Body of pancreas (tissue), 4 donors: ENCODE measurements around the gene C1orf115. TPM values are rescaled to one million over a fixed set of nuclear protein-coding genes. Genes with fewer than 3 reads are reported as not detected.

ENCODE experiments used
- ATAC-seq: fragments of 150-250 bp; one replicate; pipeline ENCODE4 v1.9.1; 2016
- DNase-seq, 4 donors: peaks; one replicate each; pipeline ENCODE4 v3.0.0-alpha.2; 2019
- H3K27ac ChIP-seq, 4 donors: fragments of 200-600 bp; sonication (generic); 1 replicate in 3 of 4; 2 replicates in 1 of 4; pipeline versions ENCODE4 v1.5.1 to v1.6.1; 2016 to 2019; ENCODE audit warnings: mild to moderate bottlenecking in 1 of 4, mixed read lengths in 1 of 4, moderate library complexity in 1 of 4
- H3K27me3 ChIP-seq, 2 donors: fragments of 200-600 bp; sonication (generic); one replicate each; pipeline ENCODE4 v1.6.0; 2016; ENCODE audit warnings: mild to moderate bottlenecking in 1 of 2
- H3K36me3 ChIP-seq, 2 donors: fragments of 200-600 bp; sonication (generic); replicated peaks in 1 of 2; 2 replicates each; pipeline ENCODE4 v1.5.1; 2016; ENCODE audit warnings: low read depth in 2 of 2; ENCODE audit not compliant: insufficient read depth in 1 of 2
- H3K4me1 ChIP-seq: fragments of 200-600 bp; sonication (generic); one replicate; pipeline ENCODE4 v1.6.0; 2016
- H3K4me3 ChIP-seq, 2 donors: fragments of 200-600 bp; sonication (generic); 1 replicate in 1 of 2; 2 replicates in 1 of 2; pipeline ENCODE4 v1.5.1; 2016 to 2019
- H3K9me3 ChIP-seq, 3 donors: fragments of 200-600 bp; sonication (generic); 1 replicate in 2 of 3; 2 replicates in 1 of 3; pipeline ENCODE4 v1.5.1; 2016
- POLR2A ChIP-seq, 3 donors: fragments of 450-650 bp; IDR thresholded peaks; one replicate each; pipeline ENCODE4 v1.6.1; 2016; ENCODE audit warnings: antibody characterized with exemption in 3 of 3, mild to moderate bottlenecking in 2 of 3
- WGBS, 2 donors: methylation state at CpG; one replicate each; pipeline ENCODE4 v1.1.5; 2017; 5-methylcytosine and 5-hydroxymethylcytosine counted together
- intact Hi-C: fragments of 100-400 bp; cut with DNase I; formaldehyde crosslinking; loops from one replicate; pipeline ENCODE4 v1.15.1; 2023
- total RNA-seq, 2 donors: library from RNA; depleted of rRNA; stranded (reverse); fragments of >200 nt; gene quantifications; one replicate each; pipeline ENCODE4 v1.1.0, GENCODE V29; 2016
- TF ChIP-seq, protein P1 (sequence below), 7 experiments: fragments of 450-650 bp in 4 of 7; fragments of 200-600 bp in 3 of 7; sonication (generic) in 3 of 7; IDR thresholded peaks; one replicate each; pipeline ENCODE4 v1.5.1; 2016 to 2019; ENCODE audit warnings: antibody characterized with exemption in 7 of 7

C1orf115 gene
- total RNA-seq, 2 donors from 2014 or later, result 10.9 to 11.4 TPM

DNA sequence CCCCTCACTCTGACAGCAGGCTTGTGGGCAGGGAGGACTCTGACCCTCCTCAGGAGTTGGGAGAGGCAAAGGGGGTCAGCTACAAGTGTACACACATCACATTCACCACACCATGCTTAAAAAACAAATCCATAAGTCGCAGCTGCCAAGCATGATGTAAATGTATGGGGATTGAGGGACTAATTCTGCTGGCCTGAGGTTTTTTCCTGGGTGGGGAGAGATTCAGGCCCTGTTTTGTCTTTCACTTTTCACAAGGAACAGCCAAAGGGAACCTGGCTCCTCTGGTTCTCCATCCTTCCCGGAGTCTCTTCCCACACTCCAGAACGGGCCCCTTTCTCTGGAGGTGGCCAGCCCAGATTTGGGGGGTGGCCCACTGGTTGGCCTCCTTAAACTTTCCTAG is 56.7 kb downstream of the C1orf115 start:
- H3K27me3 ChIP-seq, result no peaks in the 10 kb centered on the region
- intact Hi-C loops, result no loop called here
- peaks cover 42% of the 10 kb centered on the region for H3K4me1 ChIP-seq
- H3K9me3 ChIP-seq, result no peaks in the 10 kb centered on the region
- WGBS, 2 donors, result 90 to 92% methylated on average over 3 of the region's 3 CpGs
- H3K36me3 ChIP-seq, result no peaks in the 10 kb centered on the region
- no peak overlapping the region for H3K27ac ChIP-seq
- ATAC-seq (no peak), DNase-seq (no peak)
- TF ChIP-seq POLR2A (IDR thresholded peaks at IDR 0.05), result no peak
- TF ChIP-seq, protein P1, sequence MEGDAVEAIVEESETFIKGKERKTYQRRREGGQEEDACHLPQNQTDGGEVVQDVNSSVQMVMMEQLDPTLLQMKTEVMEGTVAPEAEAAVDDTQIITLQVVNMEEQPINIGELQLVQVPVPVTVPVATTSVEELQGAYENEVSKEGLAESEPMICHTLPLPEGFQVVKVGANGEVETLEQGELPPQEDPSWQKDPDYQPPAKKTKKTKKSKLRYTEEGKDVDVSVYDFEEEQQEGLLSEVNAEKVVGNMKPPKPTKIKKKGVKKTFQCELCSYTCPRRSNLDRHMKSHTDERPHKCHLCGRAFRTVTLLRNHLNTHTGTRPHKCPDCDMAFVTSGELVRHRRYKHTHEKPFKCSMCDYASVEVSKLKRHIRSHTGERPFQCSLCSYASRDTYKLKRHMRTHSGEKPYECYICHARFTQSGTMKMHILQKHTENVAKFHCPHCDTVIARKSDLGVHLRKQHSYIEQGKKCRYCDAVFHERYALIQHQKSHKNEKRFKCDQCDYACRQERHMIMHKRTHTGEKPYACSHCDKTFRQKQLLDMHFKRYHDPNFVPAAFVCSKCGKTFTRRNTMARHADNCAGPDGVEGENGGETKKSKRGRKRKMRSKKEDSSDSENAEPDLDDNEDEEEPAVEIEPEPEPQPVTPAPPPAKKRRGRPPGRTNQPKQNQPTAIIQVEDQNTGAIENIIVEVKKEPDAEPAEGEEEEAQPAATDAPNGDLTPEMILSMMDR (IDR thresholded peaks at IDR 0.05), result no peak
- no peak overlapping the region for H3K4me3 ChIP-seq

DNA sequence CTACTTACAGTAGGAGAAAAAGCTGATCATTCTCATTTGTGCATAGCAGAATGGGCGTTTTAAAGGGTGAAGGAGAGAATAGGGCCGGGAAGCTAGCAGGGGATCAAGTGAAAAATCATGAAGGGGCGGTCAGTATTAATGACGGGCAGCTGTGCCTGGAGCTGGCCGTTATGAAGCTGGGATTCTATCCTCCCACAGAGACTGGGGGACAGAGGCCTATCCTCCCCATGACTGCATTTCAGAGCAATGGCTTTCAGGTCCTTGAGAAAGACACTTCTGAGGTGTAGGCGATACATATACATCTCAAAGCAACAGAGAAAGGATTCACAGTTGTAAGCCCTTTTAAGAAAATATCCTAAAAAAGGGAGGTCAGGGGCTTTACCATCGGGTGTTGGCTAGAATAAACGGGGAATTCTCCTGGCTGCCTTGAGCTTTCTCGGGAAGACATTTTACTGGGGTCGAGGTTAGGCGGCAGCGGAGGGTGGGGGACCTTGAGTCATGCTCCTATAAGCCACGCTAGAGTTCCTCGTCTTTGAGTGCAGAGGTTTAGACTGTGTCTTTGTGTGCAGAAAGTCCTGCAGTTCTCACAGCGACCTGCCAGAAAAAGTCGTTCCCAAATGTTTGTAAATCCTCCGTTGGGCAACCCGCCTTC is 57.4 kb downstream of the C1orf115 start:
- Histone ChIP-seq H3K4me3 (peak overlapping the region in 1 of 2 donors; percentile 89), H3K27ac (peak overlapping the region; percentile 88 to 97 (median 92)), H3K36me3 (no peaks in the 10 kb centered on the region), H3K9me3 (no peaks in the 10 kb centered on the region), H3K4me1 (peaks cover 49% of the 10 kb centered on the region), H3K27me3 (no peaks in the 10 kb centered on the region)
- DNase-seq, result no peak
- 15 to 24% methylated on average over 15 to 18 of the region's 18 CpGs for WGBS, 2 donors
- no peak for ATAC-seq
- TF ChIP-seq, protein P1 (IDR thresholded peaks at IDR 0.05), result no peak
- TF ChIP-seq POLR2A (IDR thresholded peaks at IDR 0.05), result no peak
- intact Hi-C loops, result no loop called here

DNA sequence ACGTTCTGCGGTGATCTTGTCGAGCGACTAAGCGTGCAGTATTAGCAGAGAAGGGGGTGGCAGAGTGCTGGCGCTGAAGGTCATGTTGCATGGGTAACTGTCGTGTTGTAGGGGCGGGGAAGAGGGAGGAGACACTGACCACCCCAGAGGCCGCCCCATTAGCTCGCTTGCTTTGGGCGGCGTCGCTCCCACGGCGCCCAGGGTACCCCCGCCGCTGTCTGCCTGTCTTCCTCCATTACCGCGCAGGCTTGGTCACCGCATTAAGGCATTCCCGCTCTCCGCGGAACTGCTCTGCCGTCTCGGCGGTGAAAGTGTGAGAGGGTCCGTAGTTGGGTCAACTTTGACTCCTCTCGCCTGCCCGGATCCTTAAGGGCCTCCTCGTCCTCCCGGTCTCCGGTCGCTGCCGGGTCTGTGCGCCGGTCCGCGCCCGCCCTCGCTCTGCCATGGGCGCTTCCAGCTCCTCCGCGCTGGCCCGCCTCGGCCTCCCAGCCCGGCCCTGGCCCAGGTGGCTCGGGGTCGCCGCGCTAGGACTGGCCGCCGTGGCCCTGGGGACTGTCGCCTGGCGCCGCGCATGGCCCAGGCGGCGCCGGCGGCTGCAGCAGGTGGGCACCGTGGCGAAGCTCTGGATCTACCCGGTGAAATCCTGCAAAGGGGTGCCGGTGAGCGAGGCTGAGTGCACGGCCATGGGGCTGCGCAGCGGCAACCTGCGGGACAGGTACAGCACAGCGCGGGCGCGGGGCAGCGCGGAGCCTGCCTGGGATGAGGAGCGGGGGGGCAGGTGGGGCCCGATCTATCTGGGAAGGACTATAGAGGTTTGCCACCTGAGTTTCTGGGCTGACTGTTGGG is 58.1 kb downstream of the C1orf115 start, which contains the start of gene MTARC2:
TSS of gene MTARC2 (plus strand) at position 234 of the 846 bp plus-strand sequence. CDS start at position 444, 210 bp downstream.
- TF ChIP-seq, protein P1 (IDR thresholded peaks at IDR 0.05), result peak in 3 of 7 experiments; percentile 15 to 22 (median 22)
- peak; percentile 82 to 97 (median 96) for TF ChIP-seq POLR2A (IDR thresholded peaks at IDR 0.05)
- no peaks in the 10 kb centered on the region for H3K9me3 ChIP-seq
- H3K36me3 ChIP-seq, result no peaks in the 10 kb centered on the region
- peaks cover 49% of the 10 kb centered on the region for H3K4me1 ChIP-seq
- H3K27me3 ChIP-seq, result no peaks in the 10 kb centered on the region
- peak within 1 kb of the TSS; percentile 20 to 89 for H3K4me3 ChIP-seq
- ATAC-seq, result peak; percentile 92
- intact Hi-C loops, result no loop called here
- H3K27ac ChIP-seq, result peak within 1 kb of the TSS; percentile 88 to 97 (median 92)
- DNase-seq, result peak; percentile 85 to 93 (median 90)
- WGBS, 2 donors, result 0 to 1% methylated on average over 13 to 66 of the region's 77 CpGs

Other genes with a start within 250 kb of the C1orf115 start
- gene MARK1, start 162.2 kb upstream of the C1orf115 start, total RNA-seq, result 1 to 10 TPM; 2.1 to 5.3 TPM
- gene MTARC2, start 58.0 kb downstream of the C1orf115 start, total RNA-seq, result 10 to 100 TPM; 19.5 to 37.9 TPM
- 10 to 100 TPM in 1 of 2 donors, 1 to 10 TPM in 1; 5.2 to 71.5 TPM for gene MTARC1, start 96.5 kb downstream of the C1orf115 start, total RNA-seq
- 1 to 10 TPM; 1.6 to 1.8 TPM for gene HLX, start 189.1 kb downstream of the C1orf115 start, total RNA-seq